ENCODE results near the gene ENKUR.

- TF ChIP-seq CTCF (IDR thresholded peaks at IDR 0.05 in 8 of 11, conservative IDR thresholded peaks at IDR 0.05 in 3 of 11) (no peak), POLR2AphosphoS5 (IDR thresholded peaks at IDR 0.05) (no peak)
Measured at GRCh38 chr10:25063644-25064043, 47.7 kb upstream of the ENKUR start.
